ENCODE results near the gene CASP8AP2.

DNA sequence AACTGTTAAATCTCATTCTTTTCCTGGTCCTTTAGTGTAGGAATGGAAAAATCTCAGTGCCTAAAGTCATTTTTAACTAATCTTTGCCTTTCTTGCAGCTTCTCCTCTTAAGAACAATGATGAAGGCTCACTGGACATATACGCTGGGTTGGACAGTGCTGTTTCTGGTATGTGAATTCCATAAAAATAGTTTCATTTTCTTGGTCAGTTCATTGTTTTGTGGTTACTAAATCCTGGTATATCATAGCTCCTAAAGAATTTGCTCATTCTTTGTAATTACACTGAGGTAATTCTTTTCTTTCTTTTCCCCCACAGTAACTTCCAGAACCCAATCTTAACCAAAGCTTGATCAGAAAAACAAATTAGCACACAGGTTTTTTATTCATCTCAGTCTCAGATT is 23.4 kb downstream of the CASP8AP2 start:
- TF ChIP-seq EZH2phosphoT487 (IDR thresholded peaks at IDR 0.05; ENCODE audit: insufficient read depth, low read depth) (no peak), EZH2 (IDR thresholded peaks at IDR 0.05; ENCODE audit: insufficient read depth, poor library complexity, severe bottlenecking) (no peak)

All from GM23248 (cell line).